Retinal pigment epithelial cell (primary cell): Measurements from ENCODE around the gene PDF.

Source experiments
- DNase-seq: peaks from one replicate; pipeline ENCODE4 v3.0.0-alpha.2; 2010; ENCODE audit warnings: low read depth
- H3K4me3 ChIP-seq: 2 replicates; pipeline ENCODE4 v1.5.1; 2011; ENCODE audit warnings: mild to moderate bottlenecking, low read length, control low read depth, moderate library complexity
- CTCF ChIP-seq: conservative IDR thresholded peaks from 2 replicates; pipeline ENCODE4 v1.5.1; 2011; ENCODE audit warnings: low read depth, low read length, control low read depth, inconsistent platforms

The PDF gene

GRCh38 chr16:69330286-69331109 lies at the start of gene PDF:
PDF (minus strand) TSS chr16:69330588; CDS start chr16:69330570, 18 bp downstream.
- DNase-seq, result peak; percentile 71
- peak within 1 kb of the TSS; percentile 69 for H3K4me3 ChIP-seq
- no peak for TF ChIP-seq CTCF

GRCh38 chr16:69378760-69379159 lies 48.4 kb upstream of the PDF start:
- TF ChIP-seq CTCF, result no peak
- no peak overlapping the region for H3K4me3 ChIP-seq
- no peak for DNase-seq

GRCh38 chr16:69378036-69378435 lies 47.6 kb upstream of the PDF start:
- TF ChIP-seq CTCF, result no peak
- no peak overlapping the region for H3K4me3 ChIP-seq
- no peak for DNase-seq

GRCh38 chr16:69376393-69377059 lies 46.1 kb upstream of the PDF start:
- no peak for TF ChIP-seq CTCF
- DNase-seq, result no peak
- H3K4me3 ChIP-seq, result no peak overlapping the region

GRCh38 chr16:69373019-69373418 lies 42.6 kb upstream of the PDF start:
- no peak overlapping the region for H3K4me3 ChIP-seq
- DNase-seq, result no peak
- TF ChIP-seq CTCF, result no peak

GRCh38 chr16:69371564-69371963 lies 41.2 kb upstream of the PDF start:
- DNase-seq, result no peak
- no peak overlapping the region for H3K4me3 ChIP-seq
- TF ChIP-seq CTCF, result no peak

- TF ChIP-seq CTCF, result no peak
- no peak for DNase-seq
- H3K4me3 ChIP-seq, result no peak overlapping the region
These were observed 38.5 kb upstream of the PDF start for GRCh38 chr16:69368866-69369265.
